Fibroblast of upper back skin (primary cell): Measurements from ENCODE around the gene IL18.
"Not testable (repeated sequence)": the region's sequence is repeated elsewhere in the genome, so short reads cannot be mapped to it uniquely, and the experiment has no call there.

Experiments used
- DNase-seq: peaks from one replicate; pipeline ENCODE4 v3.0.0-alpha.2; 2013

The IL18 gene

DNA sequence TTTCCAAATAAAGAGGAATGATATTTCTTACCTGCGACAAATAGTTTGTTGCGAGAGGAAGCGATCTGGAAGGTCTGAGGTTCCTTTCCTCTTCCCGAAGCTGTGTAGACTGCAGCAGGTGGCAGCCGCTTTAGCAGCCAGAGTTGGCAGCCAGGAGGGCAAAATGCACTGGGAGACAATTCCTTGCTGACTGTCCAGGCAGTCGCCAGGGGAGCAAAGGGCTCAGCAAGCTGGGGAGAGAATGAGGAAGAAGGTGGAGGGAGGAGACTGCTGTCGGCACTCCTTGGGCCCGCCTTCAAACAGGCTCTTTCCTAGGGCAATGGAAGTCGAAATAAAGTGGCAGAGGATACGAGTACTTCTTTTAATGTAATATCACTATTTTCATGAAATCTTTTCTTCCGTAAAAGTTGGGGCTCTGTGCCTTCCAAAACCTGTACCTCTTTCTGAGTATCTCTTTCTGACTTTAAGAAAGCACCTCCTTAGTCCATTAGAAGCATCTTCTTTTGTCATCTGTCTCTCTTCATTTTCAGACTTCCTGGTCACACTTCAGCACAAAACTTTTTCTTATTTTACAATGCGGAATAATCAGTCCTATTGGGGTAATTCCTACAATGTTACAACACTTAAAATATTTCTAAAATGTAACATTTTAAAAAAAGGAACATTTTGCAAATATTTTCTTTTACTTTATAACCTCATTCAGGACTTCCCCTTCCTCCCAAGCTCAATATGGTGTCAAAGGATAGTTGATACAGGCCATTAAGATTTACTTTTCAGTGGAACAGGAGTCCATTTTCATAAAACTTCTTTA is at the start of gene IL18:
TSS of gene IL18 (minus strand) at position 220 of the 811 bp plus-strand sequence. CDS start 9,041 bp downstream, outside the sequence.
- DNase-seq = no peak

DNA sequence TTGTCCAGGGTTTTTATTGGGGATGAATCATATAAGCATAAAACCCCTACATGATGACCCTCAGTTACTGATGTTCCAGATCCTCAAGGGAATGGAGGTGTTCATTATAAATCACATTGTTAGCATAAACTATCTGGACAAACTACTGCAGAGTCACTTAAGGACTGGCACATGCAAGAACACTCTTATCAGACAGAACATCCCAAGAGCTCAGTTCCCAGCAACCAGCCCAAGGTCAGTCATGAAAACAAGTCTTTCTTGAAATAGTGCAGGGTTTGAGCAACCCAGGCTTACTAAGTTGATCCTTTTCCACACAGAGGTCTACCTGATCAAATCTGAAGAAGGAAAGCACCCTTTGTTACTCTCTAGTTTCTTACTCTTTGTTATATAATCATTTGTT is 48.8 kb upstream of the IL18 start:
- DNase-seq = no peak

DNA sequence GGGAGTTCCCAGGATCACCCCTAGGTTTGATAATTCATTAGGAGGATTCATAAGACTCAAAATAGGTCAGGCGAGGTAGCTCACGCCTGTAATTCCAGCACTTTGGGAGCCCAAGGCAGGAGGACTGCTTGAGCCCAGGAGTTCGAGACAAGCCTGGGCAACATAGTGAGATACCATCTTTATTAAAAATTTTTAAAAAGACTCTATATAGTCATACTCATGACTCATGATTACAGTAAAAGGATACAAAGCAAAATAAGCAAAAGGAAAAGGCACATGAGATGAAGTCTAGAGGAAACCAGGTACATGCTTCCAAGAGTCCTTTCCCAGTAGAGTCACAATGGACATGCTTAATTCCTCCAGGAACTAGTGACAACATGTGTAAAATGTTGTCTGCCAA is 48.4 kb upstream of the IL18 start:
- DNase-seq = no peak

DNA sequence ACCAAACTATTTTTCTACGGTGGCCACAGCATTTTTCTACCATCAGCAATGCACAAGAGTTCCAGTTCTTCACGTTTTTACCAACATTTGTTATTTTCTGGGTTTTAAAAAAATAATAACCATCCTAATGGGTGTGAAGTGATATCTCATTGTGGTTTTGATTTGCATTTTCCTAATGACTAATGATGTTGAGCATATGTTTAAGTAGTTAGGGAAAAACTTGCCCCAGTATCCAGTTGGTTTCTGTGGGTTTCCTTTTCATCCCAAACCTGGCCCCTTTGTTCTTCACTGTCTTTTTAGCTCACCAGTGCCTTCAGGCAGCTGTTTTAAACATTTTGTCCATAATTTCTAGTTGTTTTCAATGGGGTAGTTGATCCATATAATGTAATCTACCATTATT is 47.6 kb upstream of the IL18 start:
- no peak for DNase-seq

DNA sequence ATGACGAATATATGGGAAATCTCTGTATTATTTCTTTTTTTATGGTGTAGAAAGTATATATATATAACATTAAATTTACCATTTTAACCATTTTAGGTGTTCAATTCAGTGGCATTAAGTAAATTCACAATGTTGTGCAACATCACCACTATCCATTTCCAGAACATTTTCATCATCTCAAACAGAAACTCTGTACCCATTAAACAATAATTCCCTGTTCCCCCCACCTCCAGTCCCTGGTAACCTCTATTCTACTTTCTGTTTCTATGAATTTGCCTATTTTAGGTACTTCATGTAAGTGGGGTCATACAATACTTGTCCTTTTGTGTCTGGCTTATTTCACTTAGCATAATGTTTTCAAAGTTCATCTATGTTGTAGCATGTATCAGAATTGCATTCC is 47.0 kb upstream of the IL18 start:
- no peak for DNase-seq

DNA sequence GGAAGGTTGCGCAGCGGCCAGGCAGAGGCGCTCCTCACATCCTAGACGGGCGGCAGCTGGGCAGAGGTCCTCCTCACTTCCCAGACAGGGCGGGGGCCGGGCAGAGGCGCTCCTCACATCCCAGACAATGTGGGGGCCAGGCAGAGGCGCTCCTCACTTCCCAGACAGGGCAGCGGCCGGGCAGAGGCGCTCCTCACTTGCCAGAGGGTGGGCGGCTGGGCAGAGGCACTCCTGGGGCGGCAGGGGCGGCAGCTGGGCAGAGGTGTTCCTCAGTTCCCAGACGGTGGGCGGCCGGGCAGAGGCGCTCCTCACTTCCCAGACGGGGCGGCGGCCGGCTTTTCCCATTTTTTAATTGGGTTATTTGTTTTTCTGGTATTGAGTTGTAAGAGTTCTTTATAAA is 42.2 kb upstream of the IL18 start:
- DNase-seq = no peak

DNA sequence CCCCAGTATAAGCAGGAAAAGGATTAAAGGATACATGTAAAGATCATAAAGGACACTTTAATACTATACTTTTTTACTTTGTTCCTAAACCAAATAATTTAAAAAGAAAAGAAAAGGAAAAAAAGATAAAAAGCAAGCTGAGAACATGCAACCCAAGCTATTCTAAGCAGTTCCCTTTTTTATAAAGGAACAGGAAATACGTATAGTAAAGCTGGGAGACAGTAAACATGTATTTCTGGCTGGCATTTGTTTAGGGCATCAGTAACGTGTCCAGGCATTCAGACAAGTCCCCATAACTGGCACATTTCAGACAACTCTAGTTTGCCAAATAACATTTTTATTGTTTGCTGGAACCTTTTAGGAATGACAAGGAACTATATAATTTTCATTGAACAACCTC is 36.4 kb upstream of the IL18 start:
- no peak for DNase-seq

DNA sequence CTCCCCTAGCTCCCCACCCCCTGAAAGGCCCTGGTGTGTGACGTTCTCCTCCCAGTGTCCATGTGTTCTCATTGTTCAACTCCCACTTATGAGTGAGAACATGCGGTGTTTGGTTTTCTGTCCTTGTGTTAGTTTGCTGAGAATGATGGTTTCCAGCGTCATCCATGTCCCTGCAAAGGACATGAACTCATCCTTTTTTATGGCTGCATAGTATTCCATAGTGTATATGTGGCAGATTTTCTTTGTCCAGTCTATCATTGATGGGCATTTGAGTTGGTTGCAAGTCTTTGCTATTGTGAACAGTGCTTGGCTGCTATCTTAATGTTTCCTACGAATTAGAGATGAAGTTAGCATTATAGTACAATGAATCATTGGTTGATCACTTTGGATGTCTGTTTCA is 35.2 kb upstream of the IL18 start:
- not testable (repeated sequence) for DNase-seq

DNA sequence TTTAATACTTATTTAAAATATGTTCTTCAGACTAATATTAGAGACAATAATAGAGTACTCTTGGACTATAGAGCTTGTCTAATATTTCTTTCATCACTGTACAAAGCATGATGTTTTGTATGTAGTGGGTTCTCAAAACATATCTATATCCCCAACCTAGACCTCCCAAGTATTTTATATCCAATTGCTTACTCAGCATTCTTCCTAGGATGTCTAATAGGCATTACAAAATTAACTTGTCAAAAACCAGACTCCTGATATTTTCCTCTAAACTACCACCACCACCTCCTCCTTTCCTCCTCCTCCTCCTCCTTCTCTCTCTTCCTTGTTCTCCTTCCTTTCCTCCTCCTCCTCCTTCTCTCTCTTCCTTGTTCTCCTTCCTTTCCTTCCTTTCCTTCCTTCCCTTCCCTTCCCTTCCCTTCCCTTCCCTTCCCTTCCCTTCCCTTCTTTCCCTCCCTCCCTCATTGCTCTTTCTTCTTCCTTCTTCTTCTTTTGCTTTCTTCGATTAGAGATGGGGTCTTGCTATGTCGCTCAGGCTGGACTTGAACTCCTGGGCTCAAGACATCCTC is 32.7 kb upstream of the IL18 start:
- DNase-seq = no peak

DNA sequence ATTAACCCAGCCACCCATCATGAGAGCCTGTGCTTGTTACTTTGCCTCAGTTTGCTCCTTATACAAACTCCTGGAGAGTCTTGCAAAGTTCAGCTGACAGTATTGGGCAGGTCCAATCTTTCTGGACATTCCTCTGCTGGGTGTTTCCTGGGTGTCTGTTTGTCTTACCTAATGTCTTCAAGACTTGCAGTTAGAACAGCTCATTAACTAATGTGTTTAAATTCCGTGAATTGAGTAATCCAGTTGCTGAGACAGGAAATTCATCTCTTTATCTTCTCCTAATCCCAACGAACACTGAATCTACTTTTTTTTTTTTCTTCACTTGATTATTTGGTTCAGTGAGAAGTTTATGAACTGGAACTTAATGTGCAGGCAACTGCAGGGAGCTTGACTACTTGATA is 32.1 kb upstream of the IL18 start:
- DNase-seq = no peak

DNA sequence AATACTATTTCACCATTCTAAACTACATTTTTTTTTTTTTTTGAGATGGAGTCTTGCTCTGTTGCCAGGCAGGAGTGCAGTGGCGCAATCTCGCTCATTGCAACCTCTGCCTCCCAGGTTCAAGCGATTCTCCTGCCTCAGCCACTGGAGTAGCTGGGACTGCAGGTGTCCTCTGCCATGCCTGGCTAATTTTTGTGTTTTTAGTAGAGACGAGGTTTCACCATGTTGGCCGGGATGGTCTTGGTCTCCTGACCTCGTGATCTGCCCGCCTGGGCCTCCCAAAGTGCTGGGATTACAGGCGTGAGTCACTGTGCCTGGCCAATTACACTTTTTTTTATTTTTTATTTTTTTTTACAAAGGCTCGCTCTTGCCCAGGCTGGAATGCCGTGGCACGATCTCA is 31.2 kb upstream of the IL18 start:
- not testable (repeated sequence) for DNase-seq

DNA sequence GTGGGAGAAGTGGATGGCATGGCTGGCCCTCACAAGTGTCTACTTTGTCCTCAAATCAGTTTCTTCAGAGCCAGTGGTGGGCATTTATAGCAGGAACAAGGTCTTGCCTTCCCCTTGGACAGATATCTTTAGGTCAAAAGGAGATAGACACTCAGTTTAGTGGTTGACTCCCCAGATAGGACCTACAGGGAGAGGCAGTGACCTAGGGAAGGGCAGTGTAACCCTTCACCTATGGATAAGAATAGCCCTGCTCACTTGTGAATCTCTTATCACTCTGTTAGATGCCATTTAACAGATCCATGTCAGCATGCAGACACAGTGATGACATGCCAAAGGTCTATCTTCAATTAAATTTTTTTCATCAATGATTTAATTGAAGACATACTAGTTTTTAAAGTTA is 22.4 kb upstream of the IL18 start:
- no peak for DNase-seq

DNA sequence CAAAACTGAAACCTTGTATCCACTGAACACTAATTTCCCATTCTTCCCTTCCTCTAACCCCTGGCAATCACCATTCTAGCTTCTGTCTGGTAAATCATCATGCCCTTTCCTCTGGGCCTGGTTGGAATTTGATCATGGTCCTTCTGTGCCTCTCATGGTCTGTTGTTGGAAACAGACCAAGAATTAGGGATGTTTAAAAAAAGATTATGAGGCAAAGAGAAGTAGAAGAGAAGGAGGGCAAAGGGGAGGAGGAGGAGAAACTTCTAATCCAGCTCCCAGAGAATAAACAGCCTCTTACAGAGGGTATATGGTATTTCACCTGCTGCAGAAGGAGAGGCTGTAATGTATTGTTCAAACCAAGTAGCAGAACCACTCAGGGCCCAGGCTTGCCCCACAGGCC is 22.0 kb upstream of the IL18 start:
- DNase-seq = no peak

DNA sequence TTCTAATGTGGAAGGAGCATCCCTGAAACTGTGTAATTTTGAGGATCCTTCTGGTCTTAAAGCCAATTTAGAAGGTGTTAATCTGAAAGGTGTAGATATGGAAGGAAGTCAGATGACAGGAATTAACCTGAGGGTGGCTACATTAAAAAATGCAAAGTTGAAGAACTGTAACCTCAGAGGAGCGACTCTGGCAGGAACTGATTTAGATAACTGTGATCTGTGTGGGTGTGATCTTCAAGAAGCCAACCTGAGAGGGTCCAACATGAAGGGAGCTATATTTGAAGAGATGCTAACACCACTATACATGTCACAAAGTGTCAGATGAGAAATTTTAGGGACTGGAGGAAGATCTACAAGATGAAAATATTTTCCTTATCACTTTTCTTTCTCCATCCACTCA is 19.0 kb upstream of the IL18 start:
- DNase-seq = no peak

DNA sequence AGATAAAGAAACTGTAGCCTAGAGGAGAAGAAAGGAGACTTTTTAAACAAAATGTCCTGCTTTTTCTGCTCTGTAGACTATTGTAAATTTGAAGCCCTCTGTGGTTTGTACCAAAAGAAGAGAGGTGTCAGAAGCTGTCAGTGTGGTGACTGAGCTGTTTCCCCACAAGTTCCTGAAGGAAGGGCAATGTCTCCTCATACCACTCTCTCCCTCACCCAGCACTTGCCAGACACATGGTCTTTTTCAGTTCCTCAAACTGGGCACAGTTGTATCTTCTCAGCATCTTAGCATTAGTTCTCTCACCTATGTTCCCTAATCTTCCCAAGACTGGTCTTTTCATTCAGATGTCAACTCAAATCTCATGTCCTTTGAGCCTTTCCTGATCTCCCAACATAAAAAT is 15.7 kb upstream of the IL18 start:
- no peak for DNase-seq

DNA sequence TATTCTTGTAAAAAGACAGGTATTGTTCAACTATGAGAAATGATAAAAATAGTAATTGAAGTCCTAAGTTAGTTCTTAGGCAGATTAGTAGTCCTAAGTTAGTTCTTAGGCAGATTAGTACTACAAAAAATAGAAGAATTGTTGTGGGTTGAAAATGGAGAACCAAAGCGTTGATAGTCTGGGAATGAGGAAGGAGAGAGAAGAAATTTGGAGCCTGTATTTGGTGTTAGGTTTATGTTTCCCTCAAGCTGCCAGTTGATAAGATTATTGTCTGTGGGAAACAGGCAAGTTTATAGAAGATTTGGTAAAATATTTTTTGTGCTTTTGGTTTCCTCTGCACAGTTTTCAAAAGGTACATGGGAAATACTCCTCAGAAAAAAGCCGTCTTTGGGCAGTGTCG is 15.0 kb upstream of the IL18 start:
- no peak for DNase-seq

DNA sequence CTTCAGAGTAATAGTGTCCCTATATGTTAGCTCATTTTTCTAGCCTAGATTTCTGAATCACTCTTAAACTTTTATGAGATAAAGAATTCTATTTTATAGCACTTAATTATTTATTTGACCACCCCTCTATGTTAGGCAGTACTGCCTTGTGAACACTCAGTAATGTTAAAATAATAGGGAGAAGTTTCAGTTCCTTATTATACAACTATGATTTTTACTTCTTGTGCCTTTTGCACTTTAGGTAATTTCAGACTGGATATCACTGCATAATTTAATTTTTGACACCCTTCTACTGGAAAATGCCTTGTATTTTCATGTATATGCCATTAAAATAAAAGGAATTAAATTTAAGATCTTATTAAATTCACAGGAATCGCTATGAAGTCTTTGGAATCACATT is 14.5 kb upstream of the IL18 start:
- no peak for DNase-seq

DNA sequence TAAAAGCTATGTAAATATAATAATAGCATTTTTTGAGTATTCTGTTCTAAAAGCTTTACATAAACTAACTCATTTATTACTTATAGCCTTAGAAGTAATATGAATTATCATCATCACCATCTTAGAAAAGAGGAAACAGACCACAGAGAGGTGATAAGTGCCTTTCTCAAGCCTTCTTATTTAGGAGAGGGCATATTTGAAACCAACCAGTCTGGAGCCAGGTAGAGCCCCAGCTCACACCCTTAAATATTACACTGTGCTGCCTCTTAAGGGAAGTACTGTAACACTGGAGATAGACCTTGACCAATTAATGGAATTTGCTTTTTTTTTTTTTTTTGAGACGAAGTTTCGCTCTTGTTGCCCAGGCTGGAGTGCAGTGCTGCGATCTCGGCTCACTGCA is 13.7 kb upstream of the IL18 start:
- no peak for DNase-seq

DNA sequence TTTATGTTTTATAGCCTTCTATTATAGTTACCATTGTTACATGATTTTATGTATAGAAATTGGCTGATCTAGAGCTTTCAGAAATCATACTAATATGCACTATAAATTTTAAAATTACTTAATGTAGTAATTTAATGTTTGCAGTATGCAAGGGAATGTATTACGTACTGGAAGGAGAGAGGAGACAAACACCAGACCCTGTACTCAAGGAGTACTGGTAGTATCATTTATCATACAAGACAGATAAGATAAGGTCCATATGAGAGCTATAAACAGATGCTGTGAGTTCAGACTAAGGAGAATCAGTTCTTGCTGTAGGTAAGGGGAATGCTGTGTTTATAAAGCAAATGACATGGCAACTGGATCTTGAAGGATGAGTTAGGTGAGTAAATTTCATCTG is 12.2 kb upstream of the IL18 start:
- DNase-seq = no peak

DNA sequence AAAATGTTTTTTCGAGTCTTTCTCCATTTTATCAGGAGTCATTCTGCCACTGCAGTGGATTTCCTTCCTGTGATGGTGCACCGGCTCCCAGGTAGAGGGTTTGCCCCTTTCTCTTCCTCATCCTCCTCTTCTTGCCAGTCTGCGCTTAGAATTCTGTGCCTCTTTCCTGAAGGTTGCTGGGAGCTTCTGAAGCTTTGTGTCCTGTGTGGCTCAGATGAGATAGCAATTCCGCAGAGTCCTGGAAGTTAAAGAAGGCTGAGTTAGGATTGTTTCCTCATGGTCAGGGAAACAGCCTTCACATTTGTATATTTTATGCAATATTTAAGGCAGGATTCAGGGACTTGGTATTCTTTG is 11.7 kb upstream of the IL18 start:
- DNase-seq = no peak

DNA sequence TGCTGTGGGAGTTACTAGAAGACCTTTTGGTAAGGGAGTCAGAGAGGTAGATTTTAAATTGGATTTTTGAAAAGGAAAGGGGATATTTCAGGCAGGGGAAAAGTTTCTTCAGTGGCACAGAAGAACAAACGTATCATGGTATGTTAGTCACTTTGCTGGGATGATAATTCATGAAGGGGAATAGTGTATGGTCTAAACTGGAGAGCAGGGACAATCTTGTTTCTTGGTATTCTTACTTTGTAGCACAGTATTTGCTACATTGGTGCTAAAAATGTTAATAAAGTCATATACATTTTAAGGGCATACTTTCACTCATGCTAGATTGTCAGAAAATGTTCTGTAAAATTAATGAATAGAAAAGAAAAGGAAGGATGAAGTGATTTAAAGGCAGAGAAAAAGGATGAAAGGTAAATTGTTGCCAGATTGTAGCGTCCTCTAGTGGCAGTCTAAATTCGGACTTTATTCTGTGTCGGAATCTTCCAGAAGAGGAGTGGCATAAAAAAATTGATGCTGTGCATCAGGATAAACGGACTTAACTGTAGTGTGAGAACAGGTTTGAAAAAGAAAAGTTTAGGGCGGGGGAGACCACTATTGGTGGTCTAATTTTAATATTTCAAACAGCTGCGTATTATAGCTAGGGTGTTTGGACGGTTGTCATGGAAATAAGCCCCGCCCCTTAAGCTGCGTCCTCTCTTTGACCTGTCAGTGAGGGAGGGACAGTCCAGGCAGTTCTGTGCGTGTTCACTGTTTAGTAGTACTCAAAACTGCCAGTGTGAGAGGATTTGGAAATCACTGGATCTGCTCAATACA is 11.1 kb upstream of the IL18 start, which contains the start of gene BCO2:
TSS of gene BCO2 (plus strand) at position 724 of the 810 bp plus-strand sequence. CDS start 90 bp downstream, outside the sequence.
- DNase-seq = peak; percentile 59

DNA sequence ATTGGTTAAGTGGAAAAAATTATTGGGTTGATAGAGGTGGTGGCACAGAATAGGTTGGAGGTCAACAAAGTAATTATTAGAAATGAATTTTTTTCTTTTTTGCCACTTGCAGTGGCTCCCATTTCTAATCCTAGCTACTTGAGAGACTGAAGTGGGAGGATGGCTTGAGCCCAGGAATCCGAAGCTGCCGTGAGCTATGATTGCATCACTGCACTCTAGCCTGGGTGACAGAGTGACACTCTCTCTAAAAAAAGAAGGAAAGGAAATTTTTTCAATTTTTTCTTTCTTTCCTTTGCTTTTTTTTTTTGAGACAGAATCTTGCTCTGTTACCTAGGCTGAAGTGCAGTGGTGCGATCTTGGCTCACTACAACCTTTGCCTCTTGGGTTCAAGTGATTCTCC is 9.3 kb upstream of the IL18 start:
- DNase-seq = no peak

DNA sequence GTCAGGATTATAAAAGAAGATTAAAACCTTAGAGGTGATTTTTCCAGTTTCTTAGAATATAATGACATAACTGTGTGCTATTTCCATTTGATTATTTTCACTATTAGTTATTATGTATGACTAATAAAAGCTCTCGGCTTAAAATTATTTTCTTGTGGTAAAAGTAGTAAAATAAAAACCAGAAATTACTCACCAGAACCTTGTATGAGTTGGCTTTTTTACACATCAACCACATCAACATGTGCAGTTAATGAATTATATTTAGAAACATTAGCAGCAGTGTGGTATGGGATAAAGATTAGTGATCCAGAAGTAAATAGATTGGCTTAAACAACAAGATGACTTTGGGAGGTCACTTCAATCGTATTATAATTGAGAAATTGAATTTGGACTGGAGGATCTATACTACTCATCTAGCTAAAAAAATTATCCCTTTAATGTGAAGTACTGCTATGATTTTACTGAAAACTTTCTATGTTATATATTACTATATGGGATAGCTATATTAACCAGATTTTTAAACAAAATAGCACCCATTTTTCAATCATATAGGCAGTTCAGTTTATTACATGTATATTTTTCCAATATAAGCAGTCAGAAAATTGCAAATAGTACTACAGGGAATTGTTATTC is 8.6 kb upstream of the IL18 start:
- peak; percentile 38 for DNase-seq

DNA sequence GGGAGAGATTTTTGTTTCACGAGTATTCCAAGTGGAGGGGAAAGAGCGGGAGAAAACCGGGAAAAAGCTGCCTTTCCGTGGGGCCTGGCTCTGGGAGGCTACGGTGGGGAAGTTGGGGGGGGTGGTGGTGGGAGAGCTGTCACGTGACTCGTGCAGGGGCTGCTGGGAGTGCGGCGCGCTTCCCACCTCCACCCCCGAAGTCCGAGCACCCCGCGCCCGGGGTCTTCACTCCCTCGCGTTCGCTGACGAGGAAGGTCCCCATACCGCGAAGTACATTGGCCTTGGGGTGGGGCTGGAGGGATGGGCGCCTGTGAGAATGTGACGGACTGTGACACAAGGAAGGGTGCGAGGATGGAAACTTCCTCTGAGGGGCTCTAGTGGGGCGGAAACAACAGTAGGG is 3.3 kb upstream of the IL18 start, which contains the start of gene TEX12:
TSS of gene TEX12 (plus strand) at position 228 of the 400 bp plus-strand sequence. CDS start 1,897 bp downstream, outside the sequence.
- DNase-seq = no peak
